Activated CD4-positive, alpha-beta T cell treated with anti-CD3 and anti-CD28 coated beads, Interleukin-10, Interleukin-2, amounts not matched to agents 100 ng/mL and 50 ng/mL, durations not matched to agents 16 hours and 8 hours (primary cell): Measurements from ENCODE around the gene TMEM212.
A peak's percentile ranks its signal among the peaks of the same experiment; 100 is the strongest.

Experiments used
- DNase-seq: peaks from one replicate; pipeline ENCODE4 v3.0.0-alpha.2; 2020

The TMEM212 gene

GRCh38 chr3:171842864-171843518 lies at the start of gene TMEM212:
TMEM212 (plus strand) TSS chr3:171843349; CDS start chr3:171843384, 35 bp downstream.
- DNase-seq: no peak

- no peak for DNase-seq
Observed at GRCh38 chr3:171796625-171797264, 46.4 kb upstream of the TMEM212 start.

GRCh38 chr3:171797265-171797679 lies 45.9 kb upstream of the TMEM212 start:
- DNase-seq: no peak

- DNase-seq: no peak
Observed at GRCh38 chr3:171797873-171798272, 45.3 kb upstream of the TMEM212 start.

- no peak for DNase-seq
Observed at GRCh38 chr3:171799501-171799900, 43.6 kb upstream of the TMEM212 start.

GRCh38 chr3:171801738-171802589 lies 41.2 kb upstream of the TMEM212 start:
- no peak for DNase-seq

- no peak for DNase-seq
Observed at GRCh38 chr3:171802590-171802956, 40.6 kb upstream of the TMEM212 start.

- DNase-seq: no peak
Observed at GRCh38 chr3:171803044-171803443, 40.1 kb upstream of the TMEM212 start.

- DNase-seq: no peak
Observed at GRCh38 chr3:171804618-171805389, 38.3 kb upstream of the TMEM212 start.

GRCh38 chr3:171805687-171806086 lies 37.5 kb upstream of the TMEM212 start:
- no peak for DNase-seq

- DNase-seq: peak; percentile 47
Observed at GRCh38 chr3:171806200-171807128, 36.7 kb upstream of the TMEM212 start.

GRCh38 chr3:171807129-171807675 lies 35.9 kb upstream of the TMEM212 start:
- DNase-seq: no peak

- no peak for DNase-seq
Observed at GRCh38 chr3:171807806-171808205, 35.3 kb upstream of the TMEM212 start.

- peak; percentile 28 for DNase-seq
Observed at GRCh38 chr3:171809611-171809860, 33.6 kb upstream of the TMEM212 start.

- DNase-seq: peak; percentile 68
Observed at GRCh38 chr3:171809861-171810628, 33.1 kb upstream of the TMEM212 start, which contains the start of gene PLD1. PLD1 (minus strand) TSS chr3:171810483; CDS start chr3:171738051, 72,432 bp downstream.

- DNase-seq: no peak
Observed at GRCh38 chr3:171810629-171811294, 32.4 kb upstream of the TMEM212 start.

- DNase-seq: peak; percentile 35
Observed at GRCh38 chr3:171811295-171811912, 31.7 kb upstream of the TMEM212 start.

- no peak for DNase-seq
Observed at GRCh38 chr3:171811913-171812335, 31.2 kb upstream of the TMEM212 start.

GRCh38 chr3:171812811-171813210 lies 30.3 kb upstream of the TMEM212 start:
- no peak for DNase-seq
